Gastrocnemius medialis (tissue), 4 donors: ENCODE data around the gene ALK. TPM values are rescaled to one million over a fixed set of nuclear protein-coding genes. Genes with fewer than 3 reads are reported as not detected.

Experiments
- ATAC-seq, 2 donors: fragments of 150-250 bp; one replicate each; pipeline ENCODE4 v1.9.1; 2016
- DNase-seq, 2 donors: peaks; one replicate each; pipeline ENCODE4 v3.0.0-alpha.2; 2019
- H3K27ac ChIP-seq, 4 donors: fragments of 200-600 bp; sonication (generic); 1 replicate in 1 of 4; 2 replicates in 3 of 4; pipeline ENCODE4 v1.5.1; 2016 to 2018; ENCODE audit warnings: mild to moderate bottlenecking in 2 of 4, moderate library complexity in 1 of 4
- H3K27me3 ChIP-seq, 3 donors: fragments of 200-600 bp; sonication (generic) in 2 of 3; 1 replicate in 1 of 3; 2 replicates in 2 of 3; pipeline versions ENCODE4 v1.5.1 to v1.6.0; 2016 to 2019; ENCODE audit warnings: mild to moderate bottlenecking in 1 of 3, moderate library complexity in 1 of 3
- H3K36me3 ChIP-seq, 2 donors: fragments of 200-600 bp; sonication (generic) in 1 of 2; one replicate each; pipeline ENCODE4 v1.5.1; 2017 to 2018
- H3K4me1 ChIP-seq, 2 donors: fragments of 200-600 bp; sonication (generic) in 1 of 2; one replicate each; pipeline ENCODE4 v1.5.1; 2016 to 2017; ENCODE audit warnings: mild to moderate bottlenecking in 2 of 2
- H3K4me3 ChIP-seq, 4 donors: fragments of 200-600 bp; sonication (generic) in 3 of 4; 1 replicate in 1 of 4; 2 replicates in 3 of 4; pipeline ENCODE4 v1.5.1; 2016 to 2019; ENCODE audit warnings: mild to moderate bottlenecking in 2 of 4
- H3K9me3 ChIP-seq, 3 donors: fragments of 200-600 bp; sonication (generic) in 2 of 3; 1 replicate in 1 of 3; 2 replicates in 2 of 3; pipeline ENCODE4 v1.5.1; 2016 to 2019
- CTCF ChIP-seq, 5 experiments: fragments of 450-650 bp in 3 of 5; fragments of 200-600 bp in 2 of 5; sonication (generic) in 2 of 5; IDR thresholded peaks in 4 of 5; conservative IDR thresholded peaks in 1 of 5; 1 replicate in 4 of 5; 2 replicates in 1 of 5; pipeline ENCODE4 v1.5.1; 2016 to 2019; ENCODE audit warnings: antibody characterized with exemption in 5 of 5, mild to moderate bottlenecking in 3 of 5, moderate library complexity in 3 of 5
- POLR2A ChIP-seq, 2 donors: fragments of 450-650 bp; IDR thresholded peaks; one replicate each; pipeline ENCODE4 v1.6.1; 2017; ENCODE audit warnings: antibody characterized with exemption in 2 of 2, mild to moderate bottlenecking in 2 of 2, moderate library complexity in 2 of 2
- in situ Hi-C, 4 donors: fragments of 200-750 bp; cut with MboI; loops; one replicate each; pipeline versions ENCODE4 v1.15.0 to v1.8.0; 2017; ENCODE audit warnings: low sequenced_read_pairs in 4 of 4
- intact Hi-C: fragments of 100-400 bp; cut with DNase I; formaldehyde crosslinking; loops from one replicate; pipeline ENCODE4 v1.15.1; 2023; ENCODE audit warnings: low total_unique reads
- total RNA-seq, 4 donors: library from RNA; depleted of rRNA; stranded (reverse); fragments of >200 nt; gene quantifications; one replicate each; pipeline versions ENCODE4 v1.1.0 to v1.2.3, GENCODE V29; 2016

The ALK gene
- total RNA-seq, 4 donors from 2014 or later = not detected

- H3K4me3 ChIP-seq = no peak overlapping the region
- no peaks in the 10 kb centered on the region for H3K27me3 ChIP-seq
- H3K27ac ChIP-seq = no peak overlapping the region
- TF ChIP-seq CTCF (IDR thresholded peaks at IDR 0.05 in 4 of 5, conservative IDR thresholded peaks at IDR 0.05 in 1 of 5) (no peak), POLR2A (IDR thresholded peaks at IDR 0.05) (no peak)
- intact Hi-C loops (no loop called here), in situ Hi-C loops (no loop called here)
- no peaks in the 10 kb centered on the region for H3K4me1 ChIP-seq
- no peak for ATAC-seq
- no peak for DNase-seq
- H3K9me3 ChIP-seq = no peaks in the 10 kb centered on the region
- no peaks in the 10 kb centered on the region for H3K36me3 ChIP-seq
Observed at GRCh38 chr2:29347774-29348461, 573.5 kb downstream of the ALK start.

GRCh38 chr2:29345236-29345635 lies 576.1 kb downstream of the ALK start:
- H3K27ac ChIP-seq = no peak overlapping the region
- DNase-seq = no peak
- no peak for TF ChIP-seq CTCF (IDR thresholded peaks at IDR 0.05 in 4 of 5, conservative IDR thresholded peaks at IDR 0.05 in 1 of 5)
- TF ChIP-seq POLR2A (IDR thresholded peaks at IDR 0.05) = no peak
- intact Hi-C loops = no loop called here
- no peaks in the 10 kb centered on the region for H3K9me3 ChIP-seq
- H3K4me3 ChIP-seq = no peak overlapping the region
- no peaks in the 10 kb centered on the region for H3K36me3 ChIP-seq
- no peak for ATAC-seq
- H3K4me1 ChIP-seq = no peaks in the 10 kb centered on the region
- in situ Hi-C loops = no loop called here
- H3K27me3 ChIP-seq = no peaks in the 10 kb centered on the region

GRCh38 chr2:29343830-29344229 lies 577.6 kb downstream of the ALK start:
- DNase-seq = no peak
- intact Hi-C loops (no loop called here), in situ Hi-C loops (no loop called here)

DNA sequence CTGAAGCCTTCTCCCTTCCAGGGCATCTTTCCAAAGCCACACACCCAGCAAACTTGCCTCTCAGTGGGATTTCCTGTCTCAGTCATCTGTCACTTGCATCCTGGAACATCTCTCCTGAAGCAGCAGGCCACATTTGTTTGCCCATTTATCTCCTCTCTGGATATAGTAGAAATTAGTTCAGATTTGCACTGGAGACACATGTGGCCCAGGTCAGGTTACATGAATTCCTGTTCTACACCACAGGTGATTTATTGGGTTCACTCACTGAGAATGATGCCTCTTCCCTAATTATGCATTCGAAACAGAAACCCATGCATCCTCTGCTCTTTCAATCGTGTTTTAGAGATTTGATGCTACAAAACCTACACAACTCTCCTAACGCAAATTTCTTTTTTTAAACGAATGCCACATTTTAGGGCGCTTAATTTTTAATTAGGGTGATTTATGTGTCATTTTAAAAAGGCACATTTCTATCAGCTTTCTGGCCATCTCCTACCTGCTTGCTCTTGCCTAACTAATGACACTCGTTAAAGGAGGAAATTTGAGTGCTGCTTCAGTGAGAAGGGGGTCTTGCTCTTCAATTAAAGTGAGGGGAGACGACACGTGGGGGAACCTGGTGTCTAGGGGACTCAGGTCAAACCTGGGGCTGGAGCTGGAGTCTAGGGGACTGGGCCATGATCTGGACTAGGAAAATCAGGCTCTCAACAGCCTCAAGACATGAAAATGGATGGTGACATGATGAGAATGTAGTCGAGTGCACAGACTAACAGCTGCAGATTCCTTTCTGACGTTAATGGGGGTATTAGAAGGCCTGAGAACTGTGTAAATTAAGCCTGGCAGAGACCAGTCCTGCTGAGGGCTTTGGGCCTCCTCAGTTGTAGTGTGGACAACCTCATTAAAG lies 584.8 kb downstream of the ALK start:
- in situ Hi-C loops = no loop called here
- Histone ChIP-seq H3K4me1 (no peaks in the 10 kb centered on the region), H3K36me3 (no peaks in the 10 kb centered on the region), H3K9me3 (no peaks in the 10 kb centered on the region), H3K27ac (no peak overlapping the region), H3K4me3 (no peak overlapping the region), H3K27me3 (no peaks in the 10 kb centered on the region)
- intact Hi-C loops = no loop called here
- TF ChIP-seq CTCF (IDR thresholded peaks at IDR 0.05 in 4 of 5, conservative IDR thresholded peaks at IDR 0.05 in 1 of 5) (no peak), POLR2A (IDR thresholded peaks at IDR 0.05) (no peak)
- ATAC-seq (no peak), DNase-seq (no peak)

More at GRCh38 chr2:29343830-29344229, 577.6 kb downstream of the ALK start:
- Histone ChIP-seq H3K36me3 (no peaks in the 10 kb centered on the region), H3K27ac (no peak overlapping the region), H3K9me3 (no peaks in the 10 kb centered on the region), H3K4me3 (no peak overlapping the region), H3K4me1 (no peaks in the 10 kb centered on the region), H3K27me3 (no peaks in the 10 kb centered on the region)
- no peak for ATAC-seq
- TF ChIP-seq CTCF (IDR thresholded peaks at IDR 0.05 in 4 of 5, conservative IDR thresholded peaks at IDR 0.05 in 1 of 5) (no peak), POLR2A (IDR thresholded peaks at IDR 0.05) (no peak)
